GM18909 (cell line): ENCODE measurements around the gene DGKI.
"Not testable (repeated sequence)": the region's sequence is repeated elsewhere in the genome, so short reads cannot be mapped to it uniquely, and the experiment has no call there.

Experiments
- ATAC-seq: cut with Tn5 transposase; IDR thresholded peaks from one replicate; pipeline ENCODE4 v1.9.1; 2021; ENCODE audit warnings: mild to moderate bottlenecking; ENCODE audit not compliant: unreplicated experiment, poor library complexity

DGKI gene

DNA sequence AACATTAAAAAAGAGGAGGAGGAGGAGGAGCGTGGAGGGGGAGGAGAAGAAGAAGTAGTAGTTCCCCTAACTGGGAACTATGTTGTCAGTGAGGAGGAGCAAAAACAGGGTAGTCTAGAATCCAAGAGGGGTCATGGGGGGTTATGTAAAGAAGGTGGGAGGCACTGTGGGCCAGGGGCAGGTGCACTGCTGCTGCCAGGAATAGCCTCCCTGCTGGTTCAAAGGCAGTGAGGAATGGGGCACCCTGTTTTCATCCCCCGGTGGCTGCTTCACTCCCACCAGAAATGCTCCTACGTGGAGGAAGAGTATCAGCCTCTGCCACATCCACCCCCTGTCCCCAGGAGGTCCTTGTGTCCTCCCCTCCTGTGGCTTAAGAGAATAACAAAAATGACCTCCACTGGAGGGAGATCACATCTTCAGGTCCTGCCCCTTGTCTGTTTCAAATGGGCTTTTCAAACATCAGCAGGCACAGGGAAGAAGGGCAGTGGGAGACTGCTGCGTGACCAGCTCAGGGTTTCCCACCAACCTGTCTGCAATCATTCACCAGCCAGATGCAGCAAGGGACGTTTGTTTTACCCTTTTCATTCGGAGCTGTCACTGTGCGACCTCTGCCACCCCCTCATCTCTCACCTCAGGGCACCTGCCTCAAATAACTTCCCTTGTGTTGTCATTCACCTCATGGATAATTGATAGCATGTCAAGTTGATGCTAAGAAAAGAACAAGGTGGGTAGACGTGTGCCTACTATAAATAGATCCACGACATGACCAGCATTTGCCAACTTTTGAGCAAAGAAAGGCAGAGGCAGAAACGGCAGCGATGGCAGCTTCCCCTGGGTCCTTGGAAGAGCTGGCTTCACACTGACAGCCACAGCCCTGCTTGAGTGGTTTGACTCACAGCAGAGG is 92.6 kb downstream of the DGKI start:
- ATAC-seq, result peak; percentile 45

DNA sequence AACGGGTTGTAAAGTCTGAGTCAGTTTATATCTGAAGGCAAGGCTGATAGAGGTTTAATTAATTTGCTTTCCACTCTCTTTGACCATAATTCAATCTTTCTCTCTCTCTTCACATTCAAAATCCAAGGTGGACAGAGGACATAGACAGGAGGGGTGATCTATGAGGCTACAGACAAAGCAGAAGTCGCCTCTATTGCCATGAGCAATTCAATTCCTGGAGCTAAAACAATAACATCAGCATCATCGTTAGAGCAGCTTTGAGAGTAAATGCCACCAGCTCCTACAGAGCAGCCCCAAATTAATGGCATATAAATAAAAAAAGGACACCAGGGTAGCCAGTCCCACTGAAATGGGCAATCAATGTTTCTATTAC is 93.2 kb downstream of the DGKI start:
- no peak for ATAC-seq

DNA sequence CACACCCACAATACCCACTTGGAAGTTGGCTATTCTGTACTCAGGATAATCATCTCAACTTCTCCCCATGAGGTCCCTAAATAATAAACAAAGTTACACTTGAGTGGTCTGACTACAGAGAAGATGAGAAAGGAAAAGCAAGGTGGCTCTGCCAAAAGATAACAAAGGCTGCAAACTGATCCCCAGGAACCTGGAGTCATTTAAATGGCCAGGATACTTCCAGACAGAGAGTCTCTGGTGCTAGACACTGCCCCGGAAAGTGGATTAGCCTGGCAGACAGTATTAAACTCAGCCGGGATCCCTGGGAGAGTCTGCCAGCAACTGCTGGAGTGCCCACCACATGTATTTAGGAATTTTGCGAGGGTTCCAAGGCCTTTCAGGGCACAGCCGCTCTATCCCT is 93.7 kb downstream of the DGKI start:
- ATAC-seq, result no peak

DNA sequence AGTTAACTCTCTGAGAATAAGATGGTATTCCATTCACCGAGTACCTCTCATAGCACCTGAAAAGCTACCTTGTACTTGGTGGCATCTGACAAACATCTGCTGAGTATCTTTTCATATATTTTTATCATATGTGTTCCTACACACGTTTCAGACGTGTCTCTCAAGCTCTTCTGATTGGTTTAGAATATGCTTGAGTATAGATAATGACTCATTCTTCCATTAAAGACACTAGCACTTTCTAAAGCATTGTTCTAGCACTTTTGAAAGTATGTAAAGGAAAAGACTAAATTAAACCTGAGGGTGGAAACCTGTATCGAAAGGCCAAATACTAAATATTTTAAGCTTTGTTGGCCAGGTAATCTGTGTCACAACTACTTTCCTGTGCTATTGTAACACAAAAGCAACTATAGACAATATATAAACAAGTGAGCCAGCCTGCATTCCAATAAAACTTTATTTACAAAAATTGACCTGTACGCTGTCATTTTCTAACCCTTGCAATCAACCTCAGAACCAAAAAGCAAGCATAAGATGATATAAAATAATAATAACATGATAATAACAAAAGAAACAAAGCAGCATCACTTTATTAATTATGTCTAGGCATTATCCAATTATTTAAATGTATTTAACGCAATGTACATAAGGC is 95.3 kb downstream of the DGKI start:
- no peak for ATAC-seq

DNA sequence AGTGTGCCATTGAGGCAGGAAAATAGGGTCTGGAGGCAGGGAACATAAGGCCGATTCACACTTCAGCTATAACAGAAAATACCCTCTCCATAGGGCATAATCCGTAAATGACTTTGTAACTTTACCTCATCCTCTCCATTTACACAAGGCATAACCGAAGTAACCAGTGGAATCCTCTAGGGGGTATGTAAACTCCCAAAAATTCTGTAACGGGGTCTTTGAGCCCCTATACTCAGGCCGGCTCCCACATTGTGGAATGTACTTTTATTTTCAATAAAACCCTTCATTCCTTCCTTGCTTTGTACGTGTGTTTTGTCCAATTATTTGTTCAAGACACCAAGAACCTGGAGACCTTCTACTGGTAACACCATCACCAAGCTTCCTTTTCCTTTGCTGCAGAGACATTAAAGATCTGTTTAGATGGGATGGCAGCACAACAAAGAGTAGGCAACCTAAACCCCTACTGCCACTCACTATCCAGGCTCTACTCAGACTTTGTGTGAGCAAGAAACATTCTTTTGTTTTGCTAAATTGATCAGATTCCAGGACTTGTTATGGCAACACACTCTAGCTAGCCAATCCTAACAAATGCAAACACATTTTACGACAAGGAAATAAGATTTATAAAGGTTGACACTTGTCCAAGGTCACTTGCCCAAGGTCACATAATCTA is 99.3 kb downstream of the DGKI start:
- ATAC-seq, result no peak

DNA sequence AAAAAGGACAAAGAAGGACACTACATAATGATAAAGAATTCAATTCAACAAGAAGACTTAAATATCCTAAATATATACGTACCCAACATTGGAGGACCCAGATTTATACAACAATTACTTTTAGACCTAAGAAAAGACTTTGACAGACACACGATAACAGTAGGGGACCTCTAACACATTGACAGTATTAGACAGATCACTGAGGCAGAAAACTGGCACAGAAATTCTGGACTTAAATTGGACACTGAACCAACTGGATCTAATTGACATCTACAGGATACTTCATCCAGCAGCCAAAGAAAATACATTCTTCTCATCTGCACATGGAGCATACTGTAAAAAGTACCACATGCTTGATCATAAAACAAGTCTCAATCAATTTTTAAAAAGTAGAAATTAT is 103.8 kb downstream of the DGKI start:
- ATAC-seq, result no peak

DNA sequence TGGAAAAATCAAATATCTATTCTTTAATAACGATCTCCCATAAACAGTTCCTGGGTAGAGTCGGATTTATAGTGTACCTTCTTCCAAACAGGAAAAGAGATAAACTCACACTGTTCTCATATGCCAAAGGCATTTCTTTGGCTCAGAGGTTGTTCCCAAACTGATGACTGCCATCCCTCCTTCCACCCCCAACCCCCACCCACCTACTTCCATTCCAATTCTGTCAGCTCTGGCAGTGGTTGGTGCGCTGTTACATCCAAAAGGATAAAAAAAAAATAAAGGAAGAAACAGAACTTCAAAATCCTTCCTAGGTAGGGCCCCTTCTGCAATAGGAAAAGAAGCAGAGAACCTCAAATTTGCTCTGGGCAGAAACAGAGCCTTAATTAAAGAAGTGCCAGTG is 104.7 kb downstream of the DGKI start:
- ATAC-seq, result no peak

DNA sequence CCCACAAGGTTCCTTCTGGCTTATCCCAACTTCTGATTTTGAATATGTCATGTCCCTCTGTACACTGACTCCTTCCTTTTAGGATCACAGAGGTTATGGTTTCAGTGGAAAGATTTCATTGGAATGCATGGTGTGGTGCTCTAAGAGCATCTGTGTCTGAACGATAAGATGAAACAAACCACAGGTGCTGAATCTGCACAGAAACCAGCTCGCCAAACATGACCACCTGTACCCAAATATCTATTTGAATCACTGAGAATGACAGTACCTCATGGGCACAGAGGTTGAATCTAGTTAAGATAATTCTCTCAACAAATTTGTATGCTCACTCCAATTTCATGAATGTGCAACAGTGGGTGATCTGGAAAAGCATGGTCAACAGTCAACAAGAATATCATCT is 105.3 kb downstream of the DGKI start:
- ATAC-seq, result no peak

DNA sequence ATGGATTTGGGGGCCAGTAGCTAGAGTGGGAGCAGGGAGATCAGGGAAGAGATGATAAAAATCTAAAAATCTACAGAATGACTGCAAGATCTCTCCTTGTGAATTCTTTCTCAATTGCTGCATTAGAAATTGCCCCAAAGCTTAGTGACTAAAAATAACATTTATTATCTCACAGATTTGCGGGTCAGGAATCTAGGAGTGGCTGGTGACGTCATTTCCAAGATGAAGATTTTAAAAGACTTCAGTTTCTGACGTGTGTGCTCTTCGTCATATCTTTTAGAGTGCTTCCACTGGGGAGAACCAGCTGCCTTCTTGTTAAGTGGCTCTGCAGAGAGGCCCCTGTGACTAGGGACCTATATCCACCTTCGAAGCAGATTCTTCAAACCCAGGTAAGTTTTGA is 112.6 kb downstream of the DGKI start:
- no peak for ATAC-seq

DNA sequence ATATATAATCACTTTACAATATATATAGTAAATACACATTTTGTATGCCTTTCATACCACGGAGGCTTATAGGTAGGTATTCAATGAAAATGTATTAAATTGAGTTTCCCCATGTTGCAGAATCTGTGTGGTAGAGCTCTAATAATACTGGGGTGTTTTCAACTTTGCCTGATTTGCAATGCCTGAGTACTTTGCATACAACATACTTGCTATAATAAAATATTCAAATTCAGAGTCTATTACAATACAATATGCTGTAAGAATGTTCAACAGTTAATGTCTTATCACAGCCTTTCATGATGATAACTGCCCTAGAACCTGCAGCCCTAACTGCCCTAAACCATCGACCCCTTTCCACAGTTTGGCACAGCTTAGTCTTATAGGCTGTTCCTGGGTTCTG is 114.6 kb downstream of the DGKI start:
- no peak for ATAC-seq

DNA sequence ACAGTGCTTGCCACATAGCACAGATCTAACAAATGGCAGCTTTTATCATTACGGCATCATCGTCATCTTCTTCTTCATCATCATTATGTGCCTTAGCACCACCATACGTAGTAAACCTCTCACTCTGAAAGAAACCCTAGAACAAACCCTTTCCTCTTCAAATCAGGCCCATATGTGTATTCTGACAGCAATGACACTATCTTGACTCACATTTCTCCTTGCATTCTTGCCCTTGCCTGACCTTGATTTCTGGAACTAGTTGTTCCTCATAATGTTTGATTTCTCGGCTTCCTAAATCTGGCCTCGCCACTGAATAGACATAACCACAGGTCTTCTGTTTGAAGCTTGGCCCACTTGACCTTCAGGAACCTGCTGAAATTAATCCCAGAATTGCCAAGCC is 115.3 kb downstream of the DGKI start:
- no peak for ATAC-seq

DNA sequence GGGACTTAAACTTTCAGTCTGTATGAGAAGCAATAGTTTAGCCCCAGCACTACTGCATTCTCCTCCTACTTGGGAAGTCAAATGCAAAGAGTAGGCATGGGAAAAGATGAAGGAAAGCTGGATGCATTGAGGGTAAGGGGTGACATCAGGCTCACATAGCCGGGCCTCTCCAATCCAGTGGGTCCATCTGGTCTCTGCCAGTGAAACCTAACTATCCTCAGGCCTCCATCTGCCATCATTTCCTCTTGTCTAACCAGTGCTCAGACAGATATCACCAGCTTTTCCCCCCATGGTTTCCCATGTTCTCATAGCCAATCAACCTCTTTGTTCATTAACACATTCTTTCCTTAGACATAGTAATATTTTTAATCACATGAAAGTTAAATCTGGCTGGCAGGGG is 118.3 kb downstream of the DGKI start:
- ATAC-seq, result no peak

DNA sequence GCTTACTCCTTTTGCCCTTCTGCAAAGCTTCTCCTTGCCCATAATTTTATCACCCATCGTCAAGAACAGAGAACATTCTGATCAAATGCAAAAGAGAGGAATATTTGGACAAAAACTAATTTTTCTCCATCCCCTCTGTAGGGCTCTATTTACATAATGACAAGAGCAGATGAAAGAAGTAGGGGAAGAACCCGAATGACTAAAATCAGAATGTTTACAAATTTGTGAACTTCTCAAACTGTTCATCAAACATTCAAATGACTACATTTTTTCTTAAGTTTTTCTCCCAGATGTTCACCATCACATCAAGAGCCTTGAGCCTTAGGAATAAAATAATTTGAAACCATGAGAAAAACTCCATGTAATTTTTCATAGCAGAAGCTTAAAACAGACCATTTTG is 119.4 kb downstream of the DGKI start:
- ATAC-seq, result no peak

DNA sequence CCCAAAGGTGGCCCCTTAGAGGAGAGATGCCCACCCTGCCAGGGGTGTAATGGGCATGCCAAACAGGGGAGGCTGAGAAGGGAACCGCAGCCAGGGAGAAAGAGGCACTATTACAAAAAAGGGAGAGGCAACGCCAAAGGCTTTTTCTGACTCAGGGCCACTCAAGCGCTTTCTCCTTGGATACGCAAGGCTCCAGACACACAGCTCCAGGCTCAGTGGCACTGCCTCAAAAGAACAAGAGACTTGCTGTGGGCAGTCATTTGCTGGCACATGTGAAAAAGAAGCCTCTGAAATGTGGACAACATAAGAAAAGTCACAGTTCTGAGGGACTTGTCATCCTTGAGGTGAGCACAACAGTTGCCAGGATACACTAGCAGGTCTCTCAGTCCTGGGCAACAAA is 128.4 kb downstream of the DGKI start:
- no peak for ATAC-seq

DNA sequence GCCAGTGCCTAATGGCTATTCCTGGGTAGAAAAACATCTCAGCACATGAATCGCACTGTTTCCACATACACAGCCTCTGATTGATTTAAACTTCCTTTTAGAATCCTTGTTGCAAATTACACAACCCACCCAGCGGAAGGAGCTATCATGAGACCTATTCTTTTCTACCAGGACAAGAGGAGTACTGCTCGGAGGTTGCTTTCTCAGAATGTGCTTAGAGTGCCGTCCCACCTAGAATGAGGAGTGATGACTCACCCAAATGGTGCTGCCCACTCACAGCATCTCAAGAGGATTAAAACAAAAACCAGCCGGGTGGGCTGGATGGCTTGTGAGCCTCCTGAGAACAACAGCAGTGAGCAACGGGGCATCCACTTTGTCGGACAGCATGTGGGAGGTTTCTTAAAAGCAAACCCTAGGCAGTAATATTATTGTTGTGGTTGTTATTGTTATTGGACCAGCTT is 128.9 kb downstream of the DGKI start:
- no peak for ATAC-seq

DNA sequence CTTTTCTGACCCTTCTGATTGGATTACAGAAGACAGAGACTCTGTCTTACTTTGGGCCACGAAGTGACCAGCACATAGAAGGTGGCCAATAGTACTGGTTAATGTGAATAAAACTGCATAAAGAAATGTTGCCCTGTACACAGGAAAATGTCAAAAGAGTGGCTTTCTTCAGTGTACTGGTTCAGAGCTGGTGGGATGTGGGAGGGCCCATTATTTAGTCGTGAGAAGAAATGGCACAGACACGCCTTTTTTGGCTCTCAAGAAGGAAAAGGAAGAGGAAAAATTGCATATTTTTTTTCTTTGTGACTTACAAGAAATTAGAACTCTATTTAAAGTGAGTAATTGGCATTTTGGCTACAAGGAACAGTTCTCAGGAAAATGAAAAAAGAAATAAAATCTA is 129.7 kb downstream of the DGKI start:
- no peak for ATAC-seq

DNA sequence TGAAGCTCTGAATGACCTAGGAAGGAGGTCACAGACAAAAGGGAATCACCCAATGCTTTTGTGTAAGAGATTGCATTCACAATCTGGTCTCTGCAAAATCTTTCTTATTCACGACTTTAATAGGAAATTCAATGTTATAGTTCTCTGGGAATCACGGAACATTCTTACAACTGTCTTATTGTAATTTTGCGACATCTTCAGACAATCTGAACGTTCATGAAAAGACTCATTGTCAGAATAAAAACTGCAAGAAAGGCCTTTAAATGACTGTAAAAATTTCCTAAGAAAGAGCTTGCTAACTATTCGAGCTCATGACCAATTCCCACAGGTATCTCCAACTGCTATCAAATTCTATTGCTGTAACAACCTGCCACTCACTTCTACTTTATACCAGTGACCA is 130.7 kb downstream of the DGKI start:
- no peak for ATAC-seq

DNA sequence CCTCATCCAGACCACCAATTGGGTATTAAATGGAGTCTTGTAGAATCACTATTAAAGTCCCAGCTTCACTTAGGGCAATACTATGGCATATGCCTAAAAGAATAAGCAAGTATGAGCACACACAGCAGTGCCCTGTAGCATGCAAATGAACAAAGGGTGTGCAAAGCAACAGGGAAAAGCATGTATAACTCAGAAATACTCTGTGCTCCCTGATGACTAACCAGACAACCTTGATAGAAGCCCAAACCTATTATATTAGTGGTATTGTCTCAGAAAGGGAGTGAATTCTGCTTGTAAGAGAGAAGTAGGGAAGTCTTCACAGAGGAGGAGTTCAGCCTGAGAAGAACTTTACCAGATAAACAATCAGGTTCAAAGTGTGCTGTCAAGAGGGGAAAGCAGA is 131.2 kb downstream of the DGKI start:
- ATAC-seq, result no peak

DNA sequence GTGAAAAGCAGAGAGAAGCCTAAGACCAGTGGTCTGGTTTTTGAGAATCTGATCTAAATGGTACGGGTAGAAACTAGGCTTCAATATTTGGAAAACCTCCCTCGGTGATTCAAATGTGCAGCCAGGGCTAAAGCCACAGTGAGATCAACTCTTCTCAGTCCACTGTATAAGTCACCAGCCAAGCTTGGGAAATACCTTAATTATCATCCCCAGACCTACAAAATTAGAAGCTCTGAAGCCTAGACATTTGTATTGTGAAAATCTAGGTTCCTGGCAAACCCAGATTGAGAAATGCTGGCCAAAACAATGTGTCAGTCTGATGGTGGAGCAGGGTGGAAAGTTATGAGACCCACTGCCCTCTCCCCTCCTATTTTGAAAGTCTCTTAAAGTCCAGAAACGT is 131.7 kb downstream of the DGKI start:
- no peak for ATAC-seq

DNA sequence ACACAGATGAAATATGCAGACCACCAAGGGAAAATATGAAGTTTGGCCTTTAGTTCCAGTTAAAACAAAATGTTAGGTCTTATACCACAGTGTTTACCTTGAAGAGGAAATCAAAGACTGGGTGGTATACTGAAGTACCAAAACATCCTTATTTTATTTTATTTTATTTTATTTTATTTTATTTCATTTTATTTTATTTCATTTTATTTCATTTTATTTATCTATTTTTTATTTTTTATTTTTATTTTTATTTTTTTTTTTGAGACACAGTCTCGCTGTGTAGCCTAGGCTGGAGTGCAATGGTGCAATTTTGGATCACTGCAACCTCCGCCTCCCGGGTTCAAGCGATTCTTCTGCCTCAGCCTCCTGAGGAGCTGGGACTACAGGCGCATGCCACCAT is 140.4 kb downstream of the DGKI start:
- not testable (repeated sequence) for ATAC-seq

DNA sequence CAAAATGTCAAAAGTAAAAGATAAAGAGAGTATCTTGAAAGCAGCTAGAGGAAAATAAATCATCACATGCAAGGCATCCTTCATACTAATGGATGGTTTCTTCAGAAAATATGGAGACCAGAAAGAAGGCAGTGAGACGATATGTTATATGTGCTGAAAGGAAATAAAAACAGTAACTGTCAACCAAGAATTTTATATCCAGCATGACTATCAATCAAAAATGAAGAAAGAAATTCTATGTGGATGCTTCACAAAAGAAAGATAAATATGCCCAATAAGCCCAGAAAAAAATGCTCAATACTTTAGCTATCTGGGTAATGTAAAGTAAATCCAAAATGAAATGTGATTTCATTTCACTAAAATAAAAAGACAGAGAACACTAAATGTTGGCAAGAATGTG is 142.1 kb downstream of the DGKI start:
- ATAC-seq, result no peak
